AG10803 (cell line): Measurements from ENCODE around the gene NID1.

Experiments used
- DNase-seq: peaks from one replicate; pipeline ENCODE4 v3.0.0; 2010; ENCODE audit warnings: low read depth
- H3K4me3 ChIP-seq: 2 replicates; pipeline ENCODE4 v1.5.1; 2011; ENCODE audit warnings: mild to moderate bottlenecking, low read length, control low read depth
- TF ChIP-seq, protein P1 (sequence below): conservative IDR thresholded peaks from 2 replicates; pipeline ENCODE4 v1.5.1; 2011; ENCODE audit warnings: mild to moderate bottlenecking, low read length, control low read depth, inconsistent platforms

The NID1 gene

DNA sequence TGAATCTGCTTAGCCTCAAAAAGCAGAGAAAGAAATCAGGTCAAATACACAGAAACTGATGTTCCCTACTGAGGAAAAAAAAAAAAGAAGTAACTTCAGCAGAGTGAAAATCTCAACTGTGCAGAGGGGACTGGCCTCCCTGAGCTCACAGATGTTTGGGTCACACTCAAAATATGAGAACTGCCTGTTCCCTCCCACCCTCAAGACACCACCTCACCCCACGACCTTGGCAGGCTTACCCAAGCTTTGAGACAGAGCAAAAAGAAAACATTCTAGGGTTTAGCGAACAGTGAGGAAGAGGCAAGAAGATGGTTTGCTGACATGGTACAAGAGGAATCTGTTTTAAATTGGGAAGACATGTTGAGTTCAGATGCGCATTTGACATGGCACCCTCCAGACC, 48.8 kb downstream of the NID1 start:
- peak; percentile 74 for DNase-seq
- TF ChIP-seq, protein P1, sequence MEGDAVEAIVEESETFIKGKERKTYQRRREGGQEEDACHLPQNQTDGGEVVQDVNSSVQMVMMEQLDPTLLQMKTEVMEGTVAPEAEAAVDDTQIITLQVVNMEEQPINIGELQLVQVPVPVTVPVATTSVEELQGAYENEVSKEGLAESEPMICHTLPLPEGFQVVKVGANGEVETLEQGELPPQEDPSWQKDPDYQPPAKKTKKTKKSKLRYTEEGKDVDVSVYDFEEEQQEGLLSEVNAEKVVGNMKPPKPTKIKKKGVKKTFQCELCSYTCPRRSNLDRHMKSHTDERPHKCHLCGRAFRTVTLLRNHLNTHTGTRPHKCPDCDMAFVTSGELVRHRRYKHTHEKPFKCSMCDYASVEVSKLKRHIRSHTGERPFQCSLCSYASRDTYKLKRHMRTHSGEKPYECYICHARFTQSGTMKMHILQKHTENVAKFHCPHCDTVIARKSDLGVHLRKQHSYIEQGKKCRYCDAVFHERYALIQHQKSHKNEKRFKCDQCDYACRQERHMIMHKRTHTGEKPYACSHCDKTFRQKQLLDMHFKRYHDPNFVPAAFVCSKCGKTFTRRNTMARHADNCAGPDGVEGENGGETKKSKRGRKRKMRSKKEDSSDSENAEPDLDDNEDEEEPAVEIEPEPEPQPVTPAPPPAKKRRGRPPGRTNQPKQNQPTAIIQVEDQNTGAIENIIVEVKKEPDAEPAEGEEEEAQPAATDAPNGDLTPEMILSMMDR, result no peak

DNA sequence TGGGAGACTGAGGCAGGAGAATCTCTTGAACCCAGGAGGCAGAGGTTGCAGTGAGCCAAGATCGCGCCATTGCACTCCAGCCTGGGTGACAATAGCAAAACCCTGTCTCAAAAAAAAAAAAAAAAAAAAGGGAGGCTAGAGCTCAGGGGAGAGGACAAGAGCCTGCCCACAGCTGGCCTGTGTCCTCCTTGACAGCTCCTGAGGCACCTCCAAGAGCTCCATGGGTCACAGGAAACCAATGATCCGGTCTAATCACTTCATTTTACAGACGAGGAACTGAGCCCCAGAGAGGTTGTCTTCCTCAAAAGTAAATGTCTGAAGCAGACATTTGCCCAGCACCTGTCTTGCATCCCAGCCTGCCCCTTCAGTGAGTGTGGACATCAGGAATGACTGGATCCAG, 49.4 kb downstream of the NID1 start:
- TF ChIP-seq, protein P1, result no peak
- no peak for DNase-seq
- no peak overlapping the region for H3K4me3 ChIP-seq

More for the DNA sequence above, 48.8 kb downstream of the NID1 start:
- H3K4me3 ChIP-seq, result no peak overlapping the region

- H3K4me3 ChIP-seq, result no peak overlapping the region
- TF ChIP-seq, protein P1, result no peak
- no peak for DNase-seq
These were observed 51.6 kb downstream of the NID1 start for GRCh38 chr1:236013330-236013729.

DNA sequence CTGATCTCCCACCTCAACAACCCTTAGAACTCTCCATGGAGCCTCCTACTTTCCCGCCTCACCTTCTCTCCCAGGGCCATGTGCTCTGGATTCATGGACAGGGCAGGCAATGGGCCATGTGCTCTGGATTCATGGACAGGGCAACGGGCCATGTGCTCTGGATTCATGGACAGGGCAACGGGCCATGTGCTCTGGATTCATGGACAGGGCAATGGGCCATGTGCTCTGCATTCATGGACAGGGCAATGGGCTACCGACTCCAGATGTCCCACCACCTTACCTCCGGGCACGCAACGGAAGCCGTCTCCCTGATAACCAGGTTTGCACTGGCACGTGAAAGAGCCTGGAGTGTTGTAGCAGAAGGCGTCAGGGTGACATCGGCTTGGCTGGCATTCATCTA, 53.2 kb downstream of the NID1 start:
- TF ChIP-seq, protein P1, result no peak
- no peak overlapping the region for H3K4me3 ChIP-seq
- no peak for DNase-seq

GRCh38 chr1:236010443-236010842, 54.4 kb downstream of the NID1 start:
- DNase-seq, result no peak
- TF ChIP-seq, protein P1, result no peak

GRCh38 chr1:236009857-236010256, 55.0 kb downstream of the NID1 start:
- TF ChIP-seq, protein P1, result no peak
- no peak overlapping the region for H3K4me3 ChIP-seq
- peak; percentile 88 for DNase-seq

More at GRCh38 chr1:236010443-236010842, 54.4 kb downstream of the NID1 start:
- no peak overlapping the region for H3K4me3 ChIP-seq

DNA sequence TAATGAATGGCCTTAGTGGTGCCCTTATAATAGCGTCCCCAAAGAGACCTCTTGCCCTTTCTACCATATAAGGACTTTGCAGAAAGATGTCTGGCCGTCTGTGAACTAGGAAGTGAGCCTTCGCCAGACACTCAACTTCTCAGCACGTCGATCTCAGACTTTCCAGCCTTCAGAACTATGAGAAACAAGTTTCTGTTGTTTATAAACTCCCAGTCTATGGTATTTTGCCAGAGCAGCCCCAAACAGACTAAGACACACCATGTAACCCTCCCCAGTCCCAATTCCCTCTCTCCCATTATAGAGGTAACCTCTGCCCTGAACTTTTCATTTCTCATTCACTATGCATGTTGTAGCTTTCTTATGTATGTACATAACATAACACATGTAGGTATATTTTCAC, 55.7 kb downstream of the NID1 start:
- TF ChIP-seq, protein P1, result no peak
- DNase-seq, result no peak
- H3K4me3 ChIP-seq, result no peak overlapping the region
